ENCODE data around the gene RPTOR.
A peak's percentile ranks its signal among the peaks of the same experiment; 100 is the strongest.

RPTOR gene

DNA sequence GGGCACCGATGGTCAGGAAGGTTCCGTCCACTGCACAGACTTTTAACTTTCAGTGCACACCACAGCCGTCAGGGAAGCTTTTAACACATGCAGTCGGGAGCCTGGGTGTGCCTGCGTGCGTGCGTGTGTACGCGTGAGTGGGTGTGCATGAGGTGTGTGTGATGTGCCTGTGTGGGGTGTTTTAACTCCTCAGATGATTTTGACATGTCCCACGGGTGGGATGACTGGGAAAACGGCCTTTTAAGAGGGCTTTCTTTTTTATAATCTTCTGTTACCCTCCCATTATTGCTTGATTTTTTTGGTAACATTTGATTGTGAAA lies 294.3 kb downstream of the RPTOR start:
- no peak for DNase-seq

DNA sequence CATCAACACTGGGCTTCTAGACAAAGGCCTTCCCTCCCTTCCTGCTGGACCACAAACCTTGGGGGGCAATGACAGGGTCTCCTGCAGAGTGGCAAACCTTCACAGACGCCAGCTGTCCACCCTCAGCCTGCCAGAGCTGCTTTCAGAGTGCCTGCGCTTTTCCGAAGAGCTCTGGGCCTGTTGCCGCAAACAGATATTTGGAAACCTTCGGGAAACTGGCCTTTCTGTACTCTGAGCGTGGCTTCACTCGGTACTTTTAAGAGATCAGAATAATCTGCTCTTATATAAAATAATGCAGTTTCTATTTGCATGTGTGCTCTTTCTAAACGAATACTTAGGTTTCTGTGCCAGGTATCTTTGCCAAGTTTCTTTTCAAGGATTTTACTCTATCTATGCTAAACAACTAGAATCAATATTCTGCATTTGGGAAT lies 294.9 kb downstream of the RPTOR start:
- no peak for DNase-seq

GRCh38 chr17:80839970-80840369 lies 295.3 kb downstream of the RPTOR start:
- no peak for DNase-seq

GRCh38 chr17:80842456-80843013 lies 297.9 kb downstream of the RPTOR start:
- no peak for DNase-seq

DNA sequence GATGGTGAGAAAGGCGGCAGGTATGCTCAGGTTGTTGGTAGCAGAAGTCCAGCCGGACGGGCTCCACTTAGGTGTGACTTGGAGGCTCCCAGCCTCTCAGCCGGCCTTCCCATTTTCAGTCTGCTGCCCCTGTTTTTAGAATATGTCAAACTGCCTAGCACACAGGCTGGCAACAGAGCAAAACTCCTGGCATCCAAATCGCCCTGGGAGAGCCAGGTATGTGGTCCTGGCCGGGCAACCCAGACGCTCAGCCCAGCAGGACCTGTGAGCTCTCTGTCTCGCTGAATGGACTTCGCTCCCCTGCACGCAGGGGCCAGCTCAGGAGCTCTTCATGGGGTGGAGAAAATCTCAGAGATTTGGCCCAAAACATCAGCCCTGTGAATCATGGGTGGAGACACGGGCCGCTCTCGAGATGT lies 299.1 kb downstream of the RPTOR start:
- DNase-seq: no peak

DNA sequence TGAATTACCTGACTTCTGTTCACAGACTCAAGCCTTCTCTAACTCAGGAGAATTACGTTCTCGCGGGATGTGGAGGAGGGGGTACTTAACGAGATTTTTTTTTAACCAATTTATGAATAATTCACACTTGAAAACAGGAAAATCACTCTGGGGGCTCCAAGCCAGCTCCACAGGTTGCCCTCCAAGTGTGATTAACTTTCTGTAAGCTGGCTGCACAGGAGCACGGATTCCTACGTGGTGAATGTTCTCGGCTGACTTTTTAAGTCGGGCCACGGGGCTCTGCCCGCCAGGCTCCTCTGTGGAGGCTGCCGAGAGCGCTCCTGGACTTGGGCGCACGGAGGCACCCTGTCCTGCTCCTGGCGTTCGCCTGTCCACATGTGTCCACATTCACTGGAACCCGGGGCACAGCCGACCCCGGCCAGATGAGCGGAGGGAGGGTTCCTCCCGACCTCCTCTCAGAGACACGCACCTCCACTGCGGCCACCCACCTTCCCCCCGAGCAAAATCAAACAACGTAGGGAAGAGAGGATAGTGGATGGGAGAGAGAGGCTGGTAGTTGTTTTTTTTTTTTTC lies 299.9 kb downstream of the RPTOR start:
- no peak for DNase-seq

- DNase-seq: no peak
Measured at GRCh38 chr17:80845069-80845862, 300.6 kb downstream of the RPTOR start.

- DNase-seq: no peak
Measured at GRCh38 chr17:80845863-80846671, 301.4 kb downstream of the RPTOR start.

- no peak for DNase-seq
Measured at GRCh38 chr17:80846932-80847331, 302.3 kb downstream of the RPTOR start.

GRCh38 chr17:80847496-80848230 lies 303.0 kb downstream of the RPTOR start:
- no peak for DNase-seq

- no peak for DNase-seq
Measured at GRCh38 chr17:80848449-80849102, 303.9 kb downstream of the RPTOR start.

DNA sequence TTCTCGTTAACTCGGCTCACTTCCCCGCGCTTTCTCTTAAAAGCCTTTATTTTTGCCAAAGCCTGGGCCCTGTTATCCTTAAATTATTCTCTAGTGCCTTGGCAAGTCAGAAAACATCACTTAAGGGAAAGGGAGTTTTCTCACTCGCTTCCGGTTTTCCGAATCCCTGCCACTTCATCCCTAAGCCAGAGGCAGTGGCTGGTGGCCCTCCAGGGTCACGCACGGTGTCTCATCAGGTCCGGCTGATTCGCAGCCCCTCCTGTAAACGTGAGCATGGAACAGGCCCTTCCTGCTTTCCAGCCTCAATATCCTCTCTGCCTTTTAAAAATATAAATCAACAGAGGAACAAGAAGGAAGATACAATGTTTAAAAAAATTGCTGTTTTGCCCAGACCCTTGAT lies 304.5 kb downstream of the RPTOR start:
- no peak for DNase-seq

DNA sequence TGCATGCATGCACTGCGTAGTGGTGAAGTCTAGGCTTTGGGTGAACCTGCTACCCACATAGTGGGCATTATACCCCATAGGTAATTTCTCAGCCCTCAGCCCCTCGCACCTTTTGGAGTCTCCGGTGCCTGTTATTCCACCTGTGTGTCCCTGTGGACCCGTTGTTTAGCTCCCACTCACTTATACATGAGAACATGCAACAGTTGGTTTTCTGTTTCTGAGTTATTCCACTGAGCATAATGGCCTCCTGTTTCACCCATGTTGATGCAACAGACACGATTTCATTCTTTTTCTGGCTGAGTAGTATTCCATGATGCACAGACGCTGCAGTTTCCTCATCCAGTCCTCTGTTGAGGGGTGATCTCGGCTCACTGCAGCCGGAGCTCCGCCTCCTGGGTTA lies 305.5 kb downstream of the RPTOR start:
- no peak for DNase-seq

DNA sequence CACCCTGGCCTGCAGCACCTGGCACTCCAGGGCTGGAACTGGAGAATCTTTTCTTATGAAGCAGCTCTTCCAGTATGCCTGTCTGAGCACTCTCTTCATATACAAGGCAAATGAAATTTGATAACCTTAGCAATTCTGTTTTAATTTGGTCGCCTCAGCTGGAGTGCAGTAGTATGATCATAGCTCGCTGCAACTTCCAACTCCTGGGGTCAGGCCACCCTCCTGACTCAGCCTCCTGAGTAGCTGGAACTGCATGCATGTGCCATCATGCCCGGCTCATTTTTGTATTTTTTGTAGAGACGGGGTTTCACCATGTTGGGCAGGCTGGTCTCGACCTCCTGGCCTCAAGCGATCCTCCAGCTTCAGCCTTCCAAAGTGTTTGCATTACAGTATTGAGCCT lies 306.2 kb downstream of the RPTOR start:
- no peak for DNase-seq

DNA sequence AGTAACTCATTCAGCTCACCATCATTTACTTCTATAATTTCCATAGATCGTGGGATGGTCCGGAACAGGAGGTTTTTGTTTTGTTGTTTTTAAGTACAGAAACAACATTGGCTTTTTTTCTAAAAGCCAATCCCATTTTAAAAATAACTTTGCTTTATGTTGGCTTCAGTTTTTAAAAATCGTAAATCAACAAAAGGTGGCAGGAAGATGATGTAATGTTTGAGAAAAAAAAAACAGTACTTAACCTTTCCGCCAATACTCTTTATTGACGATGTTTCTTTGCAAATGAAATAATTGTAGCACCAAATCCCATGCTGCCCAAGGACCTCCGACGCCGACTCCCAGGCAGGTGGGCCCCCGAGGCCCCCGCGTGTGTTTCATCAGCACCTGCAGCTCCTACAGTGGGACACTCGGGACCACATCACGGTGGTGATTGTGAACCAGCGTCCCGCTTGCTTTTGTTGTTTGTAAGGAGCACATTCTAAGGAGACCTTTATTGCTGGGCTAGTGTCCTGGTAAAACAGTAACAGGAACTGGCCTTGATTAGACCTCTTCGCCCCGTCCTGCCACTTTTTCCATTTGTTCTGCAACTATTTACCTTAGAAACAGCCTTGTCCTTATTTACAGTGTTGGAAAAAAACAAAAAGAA lies 306.8 kb downstream of the RPTOR start:
- no peak for DNase-seq

- DNase-seq: no peak
Measured at GRCh38 chr17:80852476-80853015, 307.9 kb downstream of the RPTOR start.

- no peak for DNase-seq
Measured at GRCh38 chr17:80853076-80853475, 308.4 kb downstream of the RPTOR start.

GRCh38 chr17:80854220-80854619 lies 309.6 kb downstream of the RPTOR start:
- no peak for DNase-seq

DNA sequence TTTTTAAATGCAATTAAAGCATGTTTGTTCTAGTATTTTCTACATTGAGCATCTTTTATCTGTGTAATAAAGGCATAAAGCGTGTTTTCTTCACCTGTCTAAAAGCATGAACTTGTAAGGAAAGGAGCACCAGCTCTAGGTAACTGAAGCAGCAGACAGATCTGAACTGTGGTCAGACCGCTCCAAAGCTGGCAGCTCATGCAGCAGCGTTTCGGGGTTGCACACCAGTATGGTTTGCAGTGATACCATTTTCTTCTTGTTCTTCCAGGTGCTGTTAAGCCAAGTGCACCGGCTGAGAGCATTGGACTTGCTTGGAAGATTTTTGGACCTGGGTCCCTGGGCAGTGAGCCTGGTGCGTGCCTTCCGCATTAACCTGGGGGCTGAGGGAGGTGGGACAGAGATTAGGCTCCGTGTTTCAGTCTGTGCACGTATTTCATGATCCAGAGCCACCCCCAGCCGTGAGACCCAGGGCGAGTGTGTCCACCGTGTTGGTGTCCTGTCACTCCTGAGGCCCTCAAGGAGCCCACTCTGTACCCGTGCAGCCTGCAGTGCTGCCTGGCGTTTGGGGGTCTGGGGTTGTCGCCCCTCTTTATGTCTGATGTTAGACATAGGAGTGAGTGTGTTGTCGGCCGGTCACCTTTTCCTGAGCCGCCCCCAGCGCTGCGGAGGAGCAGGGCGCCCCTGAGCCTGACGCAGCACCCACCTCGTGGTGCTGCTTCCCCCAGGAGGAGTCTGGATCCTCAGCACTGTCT lies 310.7 kb downstream of the RPTOR start:
- DNase-seq: no peak

DNA sequence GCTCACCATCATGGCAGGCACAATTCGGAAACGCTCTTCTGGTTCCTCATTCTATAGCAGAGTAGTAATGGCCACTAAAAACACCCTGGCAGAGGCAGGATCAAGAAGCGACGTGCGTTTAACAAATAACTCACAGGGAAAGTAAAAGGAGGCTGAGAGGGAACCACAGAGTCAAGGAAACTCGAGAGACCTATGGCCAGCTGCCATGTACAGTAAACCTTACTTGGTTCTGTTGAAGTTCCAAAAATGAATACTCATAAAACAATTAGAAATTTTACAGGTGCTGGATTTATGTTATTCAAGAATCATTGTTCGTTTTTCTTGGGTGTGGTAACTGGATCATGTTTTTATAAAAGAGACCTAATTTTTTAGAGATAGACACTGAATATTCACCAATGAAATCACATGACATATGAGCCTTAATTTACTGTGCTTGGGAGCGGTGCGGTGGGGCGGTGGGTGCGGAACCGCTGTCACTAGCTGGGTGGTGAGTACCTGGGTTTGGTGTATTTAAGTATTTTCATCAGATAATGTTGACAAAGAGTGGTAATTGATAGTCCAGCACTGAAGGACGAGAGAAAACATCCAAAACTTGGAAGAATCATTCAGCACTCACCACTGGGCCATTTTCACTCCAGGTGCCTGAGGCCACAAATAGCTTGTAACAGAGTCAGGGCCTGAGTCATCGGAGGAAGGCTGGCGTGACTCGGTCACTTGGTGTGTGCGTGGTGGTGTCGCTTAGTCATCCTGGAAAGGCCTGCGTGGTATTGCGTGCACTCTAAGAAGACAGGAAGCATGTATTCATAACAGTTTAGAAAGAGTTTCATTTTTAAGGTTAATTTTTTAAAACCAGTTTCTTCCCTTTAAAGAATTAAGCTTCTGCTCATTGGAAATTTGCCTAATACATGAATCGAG lies 311.6 kb downstream of the RPTOR start:
- DNase-seq: peak; percentile 82 to 89

All from Kasumi-1 (cell line).